GM20000 (cell line): ENCODE measurements around the gene UBAC2.
A peak's percentile ranks its signal among the peaks of the same experiment; 100 is the strongest.

Experiments
- DNase-seq: peaks from one replicate; pipeline ENCODE4 v3.0.0; 2012; ENCODE audit warnings: low spot score
- CTCF ChIP-seq: IDR thresholded peaks from 2 replicates; pipeline ENCODE4 v1.5.1; 2012; ENCODE audit warnings: mild to moderate bottlenecking, control low read depth; ENCODE audit errors: extremely low read depth, missing control alignments

Gene UBAC2

GRCh38 chr13:99367663-99368448 is 167.2 kb downstream of the UBAC2 start:
- TF ChIP-seq CTCF: no peak
- DNase-seq: no peak

- no peak for DNase-seq
- TF ChIP-seq CTCF: no peak
Measured at GRCh38 chr13:99370481-99371275, 170.0 kb downstream of the UBAC2 start.

- TF ChIP-seq CTCF: no peak
- no peak for DNase-seq
Measured at GRCh38 chr13:99371956-99372355, 171.3 kb downstream of the UBAC2 start.

GRCh38 chr13:99373436-99373835 is 172.8 kb downstream of the UBAC2 start:
- DNase-seq: no peak
- no peak for TF ChIP-seq CTCF

- no peak for DNase-seq
- TF ChIP-seq CTCF: no peak
Measured at GRCh38 chr13:99374169-99374991, 173.7 kb downstream of the UBAC2 start.

- TF ChIP-seq CTCF: no peak
- DNase-seq: peak; percentile 51
Measured at GRCh38 chr13:99374994-99375737, 174.5 kb downstream of the UBAC2 start.
